ENCODE measurements around the gene GPBAR1. TPM values are rescaled to one million over a fixed set of nuclear protein-coding genes. Genes with fewer than 3 reads are reported as not detected.
"Not testable (repeated sequence)": the region's sequence is repeated elsewhere in the genome, so short reads cannot be mapped to it uniquely, and the experiment has no call there.

GPBAR1 gene
- total and polyA plus RNA-seq, 5 donors: 3.5 to 8.6 (median 5.6) TPM

DNA sequence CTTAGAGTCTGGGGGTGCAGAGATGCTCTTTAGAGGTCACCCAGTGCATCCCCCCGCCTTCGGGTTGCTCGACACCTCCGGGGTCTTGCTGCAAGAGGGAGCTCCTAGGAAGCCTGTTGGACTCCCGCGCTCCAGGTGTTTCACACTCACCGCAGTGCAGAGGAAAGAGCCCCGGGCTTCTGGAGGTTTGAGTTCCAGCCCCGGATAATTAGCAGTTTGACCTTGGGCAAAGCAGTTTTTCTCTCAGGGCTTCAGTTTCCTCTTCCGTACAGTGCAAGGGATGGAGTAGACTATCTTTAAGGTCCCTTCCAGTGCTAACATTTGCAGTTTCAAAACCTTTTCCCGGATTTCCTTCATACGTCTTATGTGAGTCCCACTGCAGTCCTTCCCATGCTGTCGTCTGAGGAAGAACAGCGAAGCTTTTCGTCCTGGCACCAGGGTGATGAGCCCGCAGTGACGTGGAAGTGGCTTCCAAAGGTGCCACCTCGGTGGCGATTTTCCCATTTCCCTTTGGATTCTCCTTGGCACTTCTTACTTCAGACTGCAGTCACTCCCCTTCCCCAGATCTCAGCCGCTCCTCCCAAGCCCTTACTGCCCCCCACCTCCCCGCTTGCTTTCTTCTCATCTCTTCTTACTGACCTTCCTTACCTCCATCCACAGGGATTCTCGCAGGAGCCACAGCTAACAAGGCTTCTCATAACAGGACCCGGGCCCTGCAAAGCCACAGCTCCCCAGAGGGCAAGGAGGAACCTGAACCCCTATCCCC lies 10.1 kb downstream of the GPBAR1 start:
- ATAC-seq (peak in 1 of 2 donors; percentile 0), DNase-seq (peak in 1 of 3 donors; percentile 71)
- Histone ChIP-seq H3K9me3 (ENCODE audit: control insufficient read depth, low read length) (no peaks in the 10 kb centered on the region), H3K27ac (ENCODE audit: low read length) (peak overlapping the region; percentile 61), H3K4me1 (ENCODE audit: control insufficient read depth, insufficient read depth, low read length) (peaks cover 6% of the 10 kb centered on the region), H3K27me3 (ENCODE audit: control insufficient read depth, insufficient read depth) (no peaks in the 10 kb centered on the region), H3K4me3 (ENCODE audit: low read length) (peak overlapping the region; percentile 86)
- intact Hi-C loops (cut with DNase I): no loop called here
- WGBS: 6% methylated on average over 23 of the region's 23 CpGs

DNA sequence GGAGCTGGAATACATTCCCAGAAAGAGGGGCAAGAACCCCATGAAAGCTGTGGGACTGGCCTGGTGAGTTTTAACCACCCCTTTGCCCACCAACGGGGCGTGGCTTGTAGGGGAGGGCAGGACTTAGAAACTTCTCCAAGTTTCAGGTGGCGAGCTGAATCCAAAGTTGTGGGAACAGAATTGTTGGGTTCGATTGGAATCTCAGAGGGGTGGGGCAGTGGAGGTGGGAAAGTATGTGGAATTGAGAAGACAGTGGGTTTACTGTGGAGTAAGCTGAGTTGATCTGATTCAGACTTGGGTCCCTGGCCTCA lies 10.6 kb downstream of the GPBAR1 start:
- DNase-seq: peak in 1 of 3 donors; percentile 51
- WGBS: 54% methylated on average over 4 of the region's 4 CpGs
- no peaks in the 10 kb centered on the region for H3K9me3 ChIP-seq (ENCODE audit: control insufficient read depth, low read length)
- H3K27ac ChIP-seq (ENCODE audit: low read length): no peak overlapping the region
- no peaks in the 10 kb centered on the region for H3K27me3 ChIP-seq (ENCODE audit: control insufficient read depth, insufficient read depth)
- intact Hi-C loops (cut with DNase I): no loop called here
- ATAC-seq: no peak
- peak overlapping the region; percentile 86 for H3K4me3 ChIP-seq (ENCODE audit: low read length)
- peaks cover 6% of the 10 kb centered on the region for H3K4me1 ChIP-seq (ENCODE audit: control insufficient read depth, insufficient read depth, low read length)

DNA sequence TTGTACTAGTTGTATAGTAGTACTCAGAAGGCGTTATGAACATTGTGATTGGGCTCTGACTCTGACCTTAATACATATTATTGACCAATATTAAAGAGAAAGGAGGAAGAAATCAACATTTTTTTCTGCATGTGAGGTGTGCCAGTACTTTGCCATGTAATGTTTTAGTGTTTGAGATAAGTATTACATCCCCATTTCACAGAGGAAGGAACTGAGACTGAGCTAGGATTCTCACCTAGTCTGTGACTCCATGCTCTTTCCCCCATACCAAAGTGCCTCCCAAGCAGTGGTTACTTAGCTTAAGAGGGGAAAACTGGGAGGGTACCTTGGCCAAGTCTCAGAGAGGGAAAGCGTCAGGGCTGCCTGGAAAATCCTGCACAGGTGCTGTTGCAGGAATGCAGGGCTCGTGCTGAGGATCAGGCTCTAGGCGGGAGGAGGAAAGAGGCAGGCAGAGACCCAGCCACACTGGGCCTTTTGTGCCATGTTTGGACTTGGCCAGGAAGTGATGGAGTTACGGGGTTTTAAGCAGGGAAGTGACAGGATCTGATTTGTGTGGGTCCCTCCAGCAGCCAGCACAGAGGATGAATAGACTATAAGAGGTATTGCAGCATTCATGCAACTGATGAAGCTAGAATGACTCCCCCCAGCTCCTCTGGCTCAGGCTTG lies 11.2 kb downstream of the GPBAR1 start:
- intact Hi-C loops (cut with DNase I): no loop called here
- Histone ChIP-seq H3K4me1 (ENCODE audit: control insufficient read depth, insufficient read depth, low read length) (peaks cover 6% of the 10 kb centered on the region), H3K4me3 (ENCODE audit: low read length) (no peak overlapping the region), H3K9me3 (ENCODE audit: control insufficient read depth, low read length) (no peaks in the 10 kb centered on the region), H3K27ac (ENCODE audit: low read length) (no peak overlapping the region), H3K27me3 (ENCODE audit: control insufficient read depth, insufficient read depth) (no peaks in the 10 kb centered on the region)
- peak in 1 of 3 donors; percentile 49 for DNase-seq
- 54% methylated on average over 5 of the region's 5 CpGs for WGBS
- ATAC-seq: no peak

DNA sequence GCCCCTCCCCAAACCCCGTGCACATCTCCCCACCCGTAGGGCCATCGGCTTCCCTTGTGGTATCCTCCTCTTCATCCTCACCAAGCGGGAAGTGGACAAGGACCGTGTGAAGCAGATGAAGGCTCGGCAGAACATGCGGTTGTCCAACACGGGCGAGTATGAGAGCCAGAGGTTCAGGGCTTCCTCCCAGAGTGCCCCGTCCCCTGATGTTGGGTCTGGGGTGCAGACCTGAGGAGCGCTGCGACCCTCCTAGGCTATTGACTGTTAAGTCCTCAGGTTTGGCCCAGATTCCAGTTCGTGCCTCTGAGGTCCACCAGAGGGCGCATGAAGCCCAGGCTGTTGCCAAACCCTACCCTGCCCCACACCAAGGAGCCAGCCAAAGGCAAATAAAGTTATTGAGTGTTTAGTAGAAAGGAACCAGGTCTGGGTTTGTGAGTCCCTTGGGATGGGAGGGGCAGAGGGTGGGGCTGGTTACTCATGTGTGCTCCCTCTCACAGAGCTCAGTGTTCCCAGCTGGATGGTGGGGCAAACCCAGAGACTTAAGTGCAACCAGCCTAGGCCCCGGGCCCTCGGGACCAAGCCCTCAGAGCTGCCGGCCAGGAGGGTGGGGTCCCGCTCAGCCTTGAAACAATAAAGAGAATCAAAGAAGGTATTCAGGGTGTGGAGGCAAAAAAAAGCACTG lies 11.9 kb downstream of the GPBAR1 start:
- Histone ChIP-seq H3K9me3 (ENCODE audit: control insufficient read depth, low read length) (no peaks in the 10 kb centered on the region), H3K27me3 (ENCODE audit: control insufficient read depth, insufficient read depth) (no peaks in the 10 kb centered on the region), H3K27ac (ENCODE audit: low read length) (no peak overlapping the region), H3K4me1 (ENCODE audit: control insufficient read depth, insufficient read depth, low read length) (peaks cover 6% of the 10 kb centered on the region), H3K4me3 (ENCODE audit: low read length) (no peak overlapping the region)
- intact Hi-C loops (cut with DNase I): no loop called here
- ATAC-seq: peak; percentile 60 to 70
- peak; percentile 89 to 93 (median 92) for DNase-seq
- WGBS: 16% methylated on average over 18 of the region's 18 CpGs

DNA sequence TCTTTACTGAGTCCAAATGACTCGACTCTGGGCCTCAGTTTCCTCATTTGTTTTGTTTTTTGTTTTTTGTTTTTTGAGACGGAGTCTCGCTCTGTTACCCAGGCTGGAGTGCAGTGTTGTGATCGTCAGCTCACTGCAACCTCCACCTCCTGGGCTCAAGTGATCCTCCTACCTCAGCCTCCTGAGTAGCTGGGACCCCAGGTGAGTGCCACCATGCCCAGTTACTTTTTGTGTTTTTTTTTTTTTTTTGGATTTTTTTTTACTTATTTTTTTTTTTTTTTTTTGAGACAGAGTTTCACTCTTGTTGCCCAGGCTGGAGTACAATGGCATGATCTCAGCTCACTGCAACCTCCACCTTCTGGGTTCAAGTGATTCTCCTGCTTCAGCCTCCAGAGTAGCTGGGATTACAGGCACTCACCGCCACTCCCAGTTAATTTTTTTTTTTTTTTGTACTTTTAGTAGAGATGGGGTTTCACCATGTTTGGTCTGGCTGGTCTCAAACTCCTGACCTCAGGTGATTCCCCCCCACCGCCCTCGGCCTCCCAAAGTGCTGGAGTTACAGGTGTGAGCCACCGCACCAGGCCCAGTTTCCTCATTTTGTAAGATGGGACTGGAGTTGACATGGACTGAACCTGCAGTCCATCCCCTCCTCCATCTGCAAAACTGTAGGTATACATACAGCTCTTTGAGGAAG lies 12.5 kb downstream of the GPBAR1 start:
- H3K4me3 ChIP-seq (ENCODE audit: low read length); H3K27ac ChIP-seq (ENCODE audit: low read length); H3K27me3 ChIP-seq (ENCODE audit: control insufficient read depth, insufficient read depth); intact Hi-C loops (cut with DNase I); H3K4me1 ChIP-seq (ENCODE audit: control insufficient read depth, insufficient read depth, low read length); H3K9me3 ChIP-seq (ENCODE audit: control insufficient read depth, low read length); ATAC-seq; DNase-seq: not testable (repeated sequence)
- 85% methylated on average over 8 of the region's 8 CpGs for WGBS

DNA sequence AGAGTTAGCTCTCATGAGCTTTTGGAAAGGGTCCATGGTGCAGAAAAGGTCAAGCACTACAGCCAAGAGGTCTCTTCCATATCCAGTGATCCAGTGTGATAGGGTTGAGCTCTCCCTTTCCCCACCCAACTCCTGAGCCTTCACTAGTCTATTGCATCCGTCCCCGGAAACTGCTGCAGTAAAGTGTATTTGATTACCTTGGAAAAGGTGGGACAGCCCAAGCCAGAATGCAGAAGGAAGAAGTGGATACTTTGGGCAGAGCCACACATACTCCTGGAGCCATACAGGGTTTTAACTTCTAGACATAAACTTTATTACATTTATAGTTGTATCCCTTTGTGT lies 13.1 kb downstream of the GPBAR1 start:
- 80% methylated on average over 2 of the region's 2 CpGs for WGBS

DNA sequence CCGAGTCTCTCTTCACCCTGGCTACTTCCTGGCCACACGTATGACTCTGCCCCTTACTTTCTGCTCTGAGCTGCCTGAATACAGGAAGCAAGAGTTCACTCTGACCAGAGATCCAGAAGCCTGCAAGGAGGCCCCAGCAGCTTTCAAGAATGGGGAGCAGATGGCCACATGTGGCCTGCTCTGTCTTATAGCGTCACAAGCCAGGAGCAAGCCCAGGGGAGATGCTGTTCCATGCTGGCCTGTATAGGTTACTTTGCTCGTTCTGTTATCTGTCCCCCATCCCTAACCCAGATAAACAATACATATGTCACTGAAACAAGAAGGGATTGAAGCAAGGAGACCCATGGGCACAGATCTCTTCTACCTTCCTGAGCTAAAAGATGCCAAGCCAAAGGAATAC lies 13.8 kb downstream of the GPBAR1 start:
- Histone ChIP-seq H3K27ac (ENCODE audit: low read length) (no peak overlapping the region), H3K4me1 (ENCODE audit: control insufficient read depth, insufficient read depth, low read length) (peaks cover 3% of the 10 kb centered on the region), H3K4me3 (ENCODE audit: low read length) (no peak overlapping the region), H3K27me3 (ENCODE audit: control insufficient read depth, insufficient read depth) (no peaks in the 10 kb centered on the region), H3K9me3 (ENCODE audit: control insufficient read depth, low read length) (no peaks in the 10 kb centered on the region)
- intact Hi-C loops (cut with DNase I): no loop called here
- 60% methylated on average over 4 of the region's 4 CpGs for WGBS
- ATAC-seq (no peak), DNase-seq (no peak)

More for the DNA sequence above, 13.1 kb downstream of the GPBAR1 start:
- Histone ChIP-seq H3K4me1 (ENCODE audit: control insufficient read depth, insufficient read depth, low read length) (peaks cover 6% of the 10 kb centered on the region), H3K27me3 (ENCODE audit: control insufficient read depth, insufficient read depth) (no peaks in the 10 kb centered on the region), H3K27ac (ENCODE audit: low read length) (no peak overlapping the region), H3K4me3 (ENCODE audit: low read length) (no peak overlapping the region), H3K9me3 (ENCODE audit: control insufficient read depth, low read length) (no peaks in the 10 kb centered on the region)
- DNase-seq (no peak), ATAC-seq (no peak)
- intact Hi-C loops (cut with DNase I): no loop called here

DNA sequence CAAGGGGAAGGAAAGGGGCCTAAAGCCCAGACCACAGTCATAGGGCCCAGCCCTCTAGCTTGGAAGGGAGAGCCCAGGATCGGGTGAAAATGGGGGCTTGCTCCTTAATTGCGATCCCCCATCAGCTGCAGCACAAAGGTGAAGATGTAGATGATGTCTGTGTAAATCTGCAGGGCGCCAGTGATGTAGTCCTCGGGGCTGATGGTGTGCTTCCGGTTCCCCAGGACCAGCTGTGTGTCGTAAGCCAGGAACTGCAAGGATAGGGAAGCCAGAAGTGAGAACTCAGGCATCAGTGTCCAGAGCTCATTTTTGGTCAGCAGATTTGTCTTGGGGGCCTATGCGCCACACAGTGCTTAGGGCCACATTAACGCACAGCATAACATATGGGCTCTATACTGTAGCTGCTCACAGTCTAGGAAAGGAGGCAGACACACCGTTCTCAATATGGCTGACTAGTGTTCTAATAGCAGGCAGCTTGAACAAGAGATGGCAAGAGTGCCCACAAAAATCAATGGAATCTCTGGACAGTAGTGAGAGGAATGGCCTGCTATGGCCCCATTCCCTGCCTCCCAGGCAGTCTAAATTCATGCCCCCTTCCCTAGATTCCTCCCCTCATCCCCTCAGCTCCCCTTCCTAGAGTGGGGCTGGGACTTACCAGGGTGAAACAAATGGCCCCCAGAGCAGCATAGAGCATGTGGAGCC lies 14.7 kb downstream of the GPBAR1 start:
- no peak overlapping the region for H3K4me3 ChIP-seq (ENCODE audit: low read length)
- H3K27ac ChIP-seq (ENCODE audit: low read length): no peak overlapping the region
- no peaks in the 10 kb centered on the region for H3K9me3 ChIP-seq (ENCODE audit: control insufficient read depth, low read length)
- ATAC-seq (no peak), DNase-seq (peak in 1 of 3 donors; percentile 36)
- no peaks in the 10 kb centered on the region for H3K27me3 ChIP-seq (ENCODE audit: control insufficient read depth, insufficient read depth)
- 76% methylated on average over 9 of the region's 9 CpGs for WGBS
- peaks cover 3% of the 10 kb centered on the region for H3K4me1 ChIP-seq (ENCODE audit: control insufficient read depth, insufficient read depth, low read length)
- intact Hi-C loops (cut with DNase I): no loop called here

DNA sequence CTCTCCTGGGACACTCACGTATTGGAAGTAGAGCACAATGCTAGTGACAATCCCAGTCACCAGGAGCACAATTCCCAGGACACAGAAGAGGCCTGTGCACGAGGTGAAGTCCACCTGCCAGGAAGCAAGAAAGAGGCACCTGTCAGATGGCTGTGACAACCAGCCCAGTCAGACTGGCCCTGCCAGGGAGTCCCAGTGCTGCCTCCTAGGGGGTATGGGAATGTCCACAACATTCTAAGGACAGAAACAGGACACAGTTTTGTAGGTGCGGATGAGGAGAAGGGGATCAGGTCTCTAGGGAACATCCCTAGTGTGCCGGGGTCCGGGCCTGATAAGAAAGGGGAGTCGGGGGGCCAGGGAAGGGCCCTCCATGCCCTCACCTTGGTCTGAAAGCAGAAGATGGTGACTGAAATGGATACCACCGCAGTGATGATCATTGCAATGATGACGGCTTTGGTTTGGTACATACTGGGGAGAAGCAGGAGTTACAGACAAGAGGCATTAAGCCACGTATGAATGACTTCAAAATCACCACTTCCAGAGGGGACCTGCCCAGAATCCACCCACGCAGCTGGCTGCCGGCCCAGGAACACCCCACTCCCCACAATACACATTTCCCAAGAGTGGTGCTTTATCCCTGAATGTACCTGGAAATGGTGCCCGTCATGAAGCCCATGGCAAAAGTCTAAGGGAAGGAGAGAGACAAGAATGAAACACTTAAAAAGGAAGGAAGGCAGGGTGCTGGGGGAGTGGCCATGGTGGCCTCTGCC lies 16.4 kb downstream of the GPBAR1 start:
- Histone ChIP-seq H3K27me3 (ENCODE audit: control insufficient read depth, insufficient read depth) (no peaks in the 10 kb centered on the region), H3K4me3 (ENCODE audit: low read length) (no peak overlapping the region), H3K9me3 (ENCODE audit: control insufficient read depth, low read length) (no peaks in the 10 kb centered on the region), H3K27ac (ENCODE audit: low read length) (no peak overlapping the region), H3K4me1 (ENCODE audit: control insufficient read depth, insufficient read depth, low read length) (peaks cover 3% of the 10 kb centered on the region)
- intact Hi-C loops (cut with DNase I): no loop called here
- WGBS: 75% methylated on average over 12 of the region's 12 CpGs
- no peak for ATAC-seq
- DNase-seq: no peak

DNA sequence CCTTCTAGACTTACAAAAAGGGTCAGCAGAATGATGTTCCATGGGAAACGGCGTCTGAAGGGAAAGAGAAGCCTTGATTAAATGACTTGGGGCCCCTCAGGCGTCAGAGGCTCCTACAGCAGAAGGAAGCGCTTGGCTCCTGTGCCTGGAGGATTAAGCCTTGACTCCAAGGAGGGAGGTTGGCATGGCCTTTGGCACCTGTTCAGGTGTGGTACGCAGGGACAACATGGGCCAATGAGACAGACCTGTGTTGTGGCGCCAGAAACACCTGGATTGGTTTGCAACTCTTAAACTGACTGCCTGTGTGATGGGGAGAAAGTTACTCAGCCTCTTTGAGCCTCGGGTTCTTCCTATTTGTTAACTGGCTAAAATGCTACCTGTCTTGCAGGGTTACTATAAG lies 17.1 kb downstream of the GPBAR1 start:
- ATAC-seq (no peak), DNase-seq (no peak)
- Histone ChIP-seq H3K9me3 (ENCODE audit: control insufficient read depth, low read length) (no peaks in the 10 kb centered on the region), H3K4me3 (ENCODE audit: low read length) (no peak overlapping the region), H3K4me1 (ENCODE audit: control insufficient read depth, insufficient read depth, low read length) (peaks cover 9% of the 10 kb centered on the region), H3K27ac (ENCODE audit: low read length) (no peak overlapping the region), H3K27me3 (ENCODE audit: control insufficient read depth, insufficient read depth) (no peaks in the 10 kb centered on the region)
- intact Hi-C loops (cut with DNase I): no loop called here
- 85% methylated on average over 7 of the region's 7 CpGs for WGBS
